MM.1S (cell line): Measurements from ENCODE around the gene USP49.
A peak's percentile ranks its signal among the peaks of the same experiment; 100 is the strongest.

ENCODE experiments used
- DNase-seq: peaks from one replicate; pipeline ENCODE4 v3.0.0-alpha.2; 2015
- H2AFZ ChIP-seq: fragments of 300-600 bp; sonication (generic); 2 replicates; pipeline ENCODE4 v1.6.0; 2016; ENCODE audit warnings: antibody characterized with exemption, low read length
- H3F3A ChIP-seq: fragments of 300-600 bp; sonication (generic); 2 replicates; pipeline ENCODE4 v1.6.1; 2016; ENCODE audit warnings: mild to moderate bottlenecking, antibody characterized with exemption, low read length, moderate library complexity, mixed read lengths; ENCODE audit not compliant: insufficient read depth
- H3K27ac ChIP-seq: fragments of 300-600 bp; sonication (generic); 2 replicates; pipeline ENCODE4 v1.5.1; 2016; ENCODE audit warnings: mild to moderate bottlenecking, low read length
- H3K27me3 ChIP-seq: fragments of 300-600 bp; sonication (generic); replicated peaks from 2 replicates; pipeline ENCODE4 v1.6.0; 2016; ENCODE audit warnings: low read length; ENCODE audit not compliant: insufficient read depth
- H3K36me3 ChIP-seq: fragments of 300-600 bp; sonication (generic); replicated peaks from 2 replicates; pipeline ENCODE4 v1.6.1; 2016; ENCODE audit warnings: mild to moderate bottlenecking, low read length, mixed read lengths; ENCODE audit not compliant: insufficient read depth
- H3K4me1 ChIP-seq: fragments of 300-600 bp; sonication (generic); 2 replicates; pipeline ENCODE4 v1.6.1; 2016; ENCODE audit warnings: low read length, mixed read lengths
- H3K4me2 ChIP-seq: fragments of 300-600 bp; sonication (generic); 2 replicates; pipeline ENCODE4 v1.6.0; 2016; ENCODE audit warnings: low read depth, low read length
- H3K4me3 ChIP-seq: fragments of 300-600 bp; sonication (generic); 2 replicates; pipeline ENCODE4 v1.5.1; 2016; ENCODE audit warnings: low read length, mixed read lengths
- H3K79me2 ChIP-seq: fragments of 300-600 bp; sonication (generic); 2 replicates; pipeline ENCODE4 v1.6.1; 2016; ENCODE audit warnings: mixed run types, low read length, mixed read lengths
- H3K9ac ChIP-seq: fragments of 300-600 bp; sonication (generic); 2 replicates; pipeline ENCODE4 v1.6.1; 2016; ENCODE audit warnings: low read length, mixed read lengths
- H3K9me2 ChIP-seq: fragments of 300-600 bp; sonication (generic); replicated peaks from 2 replicates; pipeline ENCODE4 v1.6.1; 2016; ENCODE audit warnings: mild to moderate bottlenecking, low read length, mixed read lengths; ENCODE audit not compliant: insufficient read depth
- H3K9me3 ChIP-seq: fragments of 300-600 bp; sonication (generic); replicated peaks from 2 replicates; pipeline ENCODE4 v1.6.1; 2016; ENCODE audit warnings: mild to moderate bottlenecking, low read length, mixed read lengths; ENCODE audit not compliant: insufficient read depth
- H4K20me1 ChIP-seq: fragments of 300-600 bp; sonication (generic); 2 replicates; pipeline ENCODE4 v1.6.1; 2016; ENCODE audit warnings: mild to moderate bottlenecking, low read length, moderate library complexity, mixed read lengths; ENCODE audit not compliant: insufficient read depth
- CTCF ChIP-seq: fragments of 300-600 bp; sonication (generic); IDR thresholded peaks from 2 replicates; pipeline ENCODE4 v1.5.1; 2016; ENCODE audit warnings: antibody characterized with exemption, low read length, mixed read lengths
- EZH2 ChIP-seq: fragments of 300-600 bp; sonication (generic); optimal IDR thresholded peaks from 2 replicates; pipeline ENCODE3; 2017; ENCODE audit warnings: low read depth, mild to moderate bottlenecking, antibody characterized with exemption, low read length, mixed read lengths
- EZH2phosphoT487 ChIP-seq: fragments of 300-600 bp; sonication (generic); IDR thresholded peaks from 2 replicates; pipeline ENCODE4 v1.6.1; 2018; ENCODE audit warnings: antibody characterized with exemption, low read length

USP49 gene

GRCh38 chr6:41789390-41789724 lies 105.8 kb downstream of the USP49 start:
- no peaks in the 10 kb centered on the region for H3K9me2 ChIP-seq
- H3K9ac ChIP-seq: no peak overlapping the region
- no peak overlapping the region for H3K27ac ChIP-seq
- TF ChIP-seq EZH2: no peak
- TF ChIP-seq CTCF: no peak
- no peak for TF ChIP-seq EZH2phosphoT487
- H2AFZ ChIP-seq: no peak overlapping the region
- DNase-seq: no peak
- no peaks in the 10 kb centered on the region for H3K36me3 ChIP-seq
- H4K20me1 ChIP-seq: no peaks in the 10 kb centered on the region
- peaks cover 8% of the 10 kb centered on the region for H3F3A ChIP-seq
- H3K4me3 ChIP-seq: no peak overlapping the region
- H3K4me2 ChIP-seq: peak overlapping the region; percentile 13; the same call in 1 of the 2 replicates
- H3K27me3 ChIP-seq: peaks cover 15% of the 10 kb centered on the region
- H3K79me2 ChIP-seq: peaks cover 22% of the 10 kb centered on the region
- H3K9me3 ChIP-seq: no peaks in the 10 kb centered on the region
- H3K4me1 ChIP-seq: peaks cover 7% of the 10 kb centered on the region; the same call in 1 of the 2 replicates

GRCh38 chr6:41787219-41787917 lies 107.8 kb downstream of the USP49 start, which contains the start of gene TOMM6:
TSS of gene TOMM6 (plus strand) at chr6:41787694. CDS start at chr6:41787698, 4 bp downstream.
- H3K27me3 ChIP-seq: peaks cover 35% of the 10 kb centered on the region
- H3K9ac ChIP-seq: peak within 1 kb of the TSS; percentile 92
- H3K9me3 ChIP-seq: no peaks in the 10 kb centered on the region
- H2AFZ ChIP-seq: peak within 1 kb of the TSS; percentile 91
- H3K27ac ChIP-seq: peak within 1 kb of the TSS; percentile 70
- H3F3A ChIP-seq: peaks cover 8% of the 10 kb centered on the region
- no peaks in the 10 kb centered on the region for H3K36me3 ChIP-seq
- H3K4me1 ChIP-seq: peaks cover 7% of the 10 kb centered on the region; the same call in 1 of the 2 replicates
- H3K4me2 ChIP-seq: peak within 1 kb of the TSS; percentile 90
- H3K9me2 ChIP-seq: no peaks in the 10 kb centered on the region
- peak within 1 kb of the TSS; percentile 94 for H3K4me3 ChIP-seq
- H4K20me1 ChIP-seq: no peaks in the 10 kb centered on the region
- peaks cover 22% of the 10 kb centered on the region for H3K79me2 ChIP-seq
- peak; percentile 92 for DNase-seq
- TF ChIP-seq EZH2phosphoT487: no peak
- no peak for TF ChIP-seq EZH2
- peak; percentile 68 for TF ChIP-seq CTCF

GRCh38 chr6:41786451-41787218 lies 108.5 kb downstream of the USP49 start:
- H3K9ac ChIP-seq: peak overlapping the region; percentile 92
- DNase-seq: peak; percentile 86
- H3K4me2 ChIP-seq: peak overlapping the region; percentile 90
- H3K9me2 ChIP-seq: no peaks in the 10 kb centered on the region
- no peaks in the 10 kb centered on the region for H3K36me3 ChIP-seq
- H2AFZ ChIP-seq: peak overlapping the region; percentile 91
- H4K20me1 ChIP-seq: no peaks in the 10 kb centered on the region
- H3K9me3 ChIP-seq: no peaks in the 10 kb centered on the region
- H3K79me2 ChIP-seq: peaks cover 22% of the 10 kb centered on the region
- H3F3A ChIP-seq: peaks cover 8% of the 10 kb centered on the region
- peaks cover 38% of the 10 kb centered on the region for H3K27me3 ChIP-seq
- TF ChIP-seq EZH2: no peak
- TF ChIP-seq CTCF: peak; percentile 61
- H3K4me1 ChIP-seq: peaks cover 7% of the 10 kb centered on the region; the same call in 1 of the 2 replicates
- H3K27ac ChIP-seq: peak overlapping the region; percentile 70
- H3K4me3 ChIP-seq: peak overlapping the region; percentile 94
